HG03521 (cell line): ENCODE results near the gene WNT8A.
"Not testable (repeated sequence)": the region's sequence is repeated elsewhere in the genome, so short reads cannot be mapped to it uniquely, and the experiment has no call there.

Source experiments
- ATAC-seq: cut with Tn5 transposase; IDR thresholded peaks from one replicate; pipeline ENCODE4 v1.9.1; 2021; ENCODE audit warnings: mild to moderate bottlenecking, moderate library complexity; ENCODE audit not compliant: unreplicated experiment

Gene WNT8A

DNA sequence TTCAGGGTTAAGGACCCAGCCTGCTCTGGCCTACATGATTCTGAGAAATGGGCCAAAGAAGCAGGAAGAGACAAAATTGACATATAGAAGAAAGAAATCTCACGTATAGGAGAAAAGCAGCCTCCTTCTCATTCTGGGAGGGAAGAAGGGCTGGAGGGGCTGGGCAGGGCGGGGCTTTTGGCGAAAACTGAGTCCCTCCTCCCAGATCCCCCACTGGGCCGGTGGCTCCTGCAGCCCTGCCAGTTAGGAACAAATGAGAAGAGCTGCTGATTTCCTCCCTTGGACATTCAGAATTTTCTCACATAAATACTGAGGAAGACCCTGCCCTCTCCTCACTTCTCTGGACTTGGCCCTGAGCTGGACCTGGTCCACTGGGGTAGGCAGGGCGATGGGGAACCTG, at the start of gene WNT8A:
TSS of gene WNT8A (plus strand) at position 332 of the 400 bp plus-strand sequence. CDS start 95 bp downstream, outside the sequence.
- ATAC-seq = no peak

DNA sequence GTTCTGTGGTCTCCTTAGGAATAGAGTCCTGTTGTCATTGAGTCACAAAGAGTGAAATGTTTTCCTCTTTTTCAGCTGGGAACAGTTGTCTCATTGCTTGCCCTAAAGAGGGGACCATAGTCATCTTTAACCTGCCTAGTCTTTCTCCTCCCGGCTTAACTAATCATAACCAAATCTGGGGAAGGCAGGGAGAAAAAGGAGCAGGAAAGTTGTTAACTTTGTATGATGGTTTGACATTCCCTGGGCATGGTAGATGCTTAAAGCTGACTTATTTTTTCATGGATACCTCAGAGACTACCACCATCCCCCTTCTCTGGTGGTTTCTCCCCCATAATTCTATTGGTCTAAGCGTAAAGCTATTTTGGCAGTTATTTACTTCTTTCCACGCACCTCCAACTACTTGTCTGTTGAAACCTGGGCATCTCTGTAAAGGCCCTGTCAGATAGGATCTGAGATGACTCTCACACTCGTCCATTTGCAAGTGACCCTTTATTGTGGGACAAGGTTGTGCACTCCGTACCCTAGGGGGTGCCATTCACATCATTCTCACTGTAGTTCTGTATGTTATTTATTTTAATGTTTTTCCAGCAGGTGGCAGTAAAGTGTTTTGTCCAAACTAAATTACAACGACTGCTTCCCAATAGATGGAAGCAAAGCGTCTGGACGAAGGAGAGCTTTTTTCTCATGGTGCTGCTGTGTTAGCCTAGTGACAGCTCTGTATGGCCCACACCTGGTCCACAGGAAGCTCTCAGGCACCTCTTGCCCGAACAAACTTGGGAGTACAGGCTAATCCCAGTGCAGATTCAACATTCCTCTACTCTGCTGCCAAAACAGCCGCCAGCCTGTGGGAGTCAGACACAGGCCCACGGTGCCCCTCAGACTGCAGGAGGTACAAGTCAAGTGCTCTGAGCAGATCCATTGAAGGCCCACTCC, 48.0 kb upstream of the WNT8A start:
- peak; percentile 27 for ATAC-seq

- no peak for ATAC-seq
These were observed 46.6 kb upstream of the WNT8A start for GRCh38 chr5:138037271-138037670.

GRCh38 chr5:138037907-138038633, 45.8 kb upstream of the WNT8A start:
- no peak for ATAC-seq

DNA sequence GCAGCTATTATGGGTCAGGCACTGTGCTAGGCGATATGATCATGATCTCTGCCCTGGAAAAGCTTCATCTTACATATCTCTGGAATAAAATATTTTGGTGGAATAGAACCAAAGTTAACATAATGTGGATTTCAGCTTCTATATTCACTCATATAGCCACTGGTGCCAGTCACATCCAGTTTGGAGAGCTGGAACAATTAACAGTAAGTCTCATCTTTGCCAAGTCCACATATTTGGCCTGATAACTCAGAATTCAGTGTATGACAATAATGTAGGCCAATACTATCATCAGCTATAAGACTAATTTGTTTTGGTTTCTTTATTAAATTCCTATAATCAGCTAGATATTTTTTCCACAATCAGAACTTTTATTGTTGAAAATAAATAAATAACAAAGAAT, 45.0 kb upstream of the WNT8A start:
- no peak for ATAC-seq

GRCh38 chr5:138045283-138045682, 38.5 kb upstream of the WNT8A start:
- ATAC-seq = not testable (repeated sequence)

DNA sequence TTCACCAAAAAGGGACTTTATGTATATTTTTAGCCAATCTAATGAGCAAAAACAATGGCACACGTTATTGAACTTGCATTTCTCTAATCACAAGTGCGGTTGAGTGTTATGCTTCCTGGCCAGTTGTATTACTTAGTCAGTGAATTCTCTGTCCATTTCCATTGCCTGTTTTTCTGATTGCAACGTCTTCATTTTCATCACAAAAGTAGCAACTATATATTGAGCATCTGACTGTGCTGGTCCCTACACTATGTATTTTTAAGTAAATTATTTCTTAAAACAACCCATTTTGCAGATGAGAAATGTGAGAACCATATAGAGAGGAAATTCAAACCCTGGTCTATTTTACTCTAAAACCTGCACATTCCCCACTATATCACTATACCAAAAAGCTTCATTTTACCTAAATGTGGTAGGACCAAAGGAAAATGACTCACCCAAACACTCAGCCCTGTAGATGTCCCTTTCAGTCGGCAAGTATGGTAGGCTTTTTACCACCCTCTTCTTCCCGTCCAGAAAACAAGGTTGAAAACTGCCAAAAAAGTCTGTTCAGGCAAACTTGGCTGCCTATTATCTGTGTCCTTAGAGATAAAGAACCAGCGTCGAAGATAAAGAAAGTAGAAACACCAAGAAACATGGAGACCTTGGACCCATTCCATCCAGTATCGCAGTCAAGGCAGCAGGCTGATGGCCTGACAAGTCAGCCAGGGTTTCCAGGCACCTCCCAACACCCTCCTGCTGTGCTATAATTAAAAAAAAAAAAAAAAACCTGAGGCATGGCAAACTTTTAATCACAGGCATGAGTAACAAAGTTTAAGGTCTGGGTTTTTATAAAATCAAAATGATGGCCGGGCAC, 32.2 kb upstream of the WNT8A start:
- ATAC-seq = no peak

GRCh38 chr5:138052718-138053117, 31.1 kb upstream of the WNT8A start:
- not testable (repeated sequence) for ATAC-seq

GRCh38 chr5:138053554-138053953, 30.3 kb upstream of the WNT8A start:
- ATAC-seq = no peak

- no peak for ATAC-seq
These were observed 29.6 kb upstream of the WNT8A start for GRCh38 chr5:138054206-138054605.

DNA sequence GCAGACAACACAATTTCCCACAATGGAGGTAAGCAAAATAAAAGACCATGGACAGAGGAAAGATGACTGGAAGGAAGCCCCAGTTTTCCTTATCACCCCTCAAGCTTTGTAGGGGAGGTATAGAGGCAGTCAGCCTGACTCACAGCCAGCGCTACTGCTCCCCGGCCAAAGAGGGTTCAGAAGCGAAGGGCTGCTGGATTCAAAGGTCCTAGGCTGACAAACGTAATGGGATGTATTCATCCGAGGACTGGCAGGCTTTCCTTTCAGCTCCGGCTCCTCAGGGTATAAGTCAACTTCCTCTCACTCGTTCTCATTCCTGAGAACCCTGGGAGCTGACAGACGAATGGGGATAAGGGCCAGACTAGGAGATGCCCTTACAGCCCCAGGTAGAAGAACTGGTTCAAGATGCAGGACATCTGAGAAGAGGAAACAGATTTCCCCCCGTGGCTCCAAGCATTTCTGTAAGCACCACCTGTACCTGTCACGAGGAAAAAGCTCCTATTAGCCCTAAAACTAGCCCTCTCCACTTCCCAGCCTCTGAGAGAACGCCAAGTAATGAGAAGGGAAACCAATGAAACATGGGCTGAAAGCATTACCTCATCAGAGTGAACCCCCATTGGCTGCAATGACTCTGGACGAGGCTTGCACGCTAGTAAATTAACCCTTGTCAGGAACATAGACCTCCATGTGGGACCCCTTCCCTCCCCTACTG, 28.8 kb upstream of the WNT8A start:
- no peak for ATAC-seq

GRCh38 chr5:138064526-138064925, 19.3 kb upstream of the WNT8A start:
- no peak for ATAC-seq

GRCh38 chr5:138065102-138065501, 18.7 kb upstream of the WNT8A start:
- ATAC-seq = no peak

DNA sequence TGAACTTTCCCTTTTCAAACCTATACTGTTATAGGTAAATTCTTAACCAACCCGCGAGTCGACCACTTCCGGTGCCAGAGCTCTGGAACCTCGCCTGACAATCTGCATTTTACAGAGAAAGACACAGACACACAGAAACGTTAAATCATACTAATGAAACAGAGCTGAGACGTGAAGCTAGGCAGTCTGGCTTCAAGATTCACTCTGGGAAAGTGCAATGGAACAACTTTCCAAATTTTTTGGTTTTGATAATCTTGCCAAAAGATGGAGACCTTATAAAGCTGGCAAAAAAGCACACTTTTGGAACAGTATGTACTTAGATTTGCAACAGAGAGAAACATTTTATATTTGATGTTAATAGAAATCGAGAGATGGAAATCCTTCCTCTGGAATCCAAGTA, 15.9 kb upstream of the WNT8A start:
- ATAC-seq = no peak

DNA sequence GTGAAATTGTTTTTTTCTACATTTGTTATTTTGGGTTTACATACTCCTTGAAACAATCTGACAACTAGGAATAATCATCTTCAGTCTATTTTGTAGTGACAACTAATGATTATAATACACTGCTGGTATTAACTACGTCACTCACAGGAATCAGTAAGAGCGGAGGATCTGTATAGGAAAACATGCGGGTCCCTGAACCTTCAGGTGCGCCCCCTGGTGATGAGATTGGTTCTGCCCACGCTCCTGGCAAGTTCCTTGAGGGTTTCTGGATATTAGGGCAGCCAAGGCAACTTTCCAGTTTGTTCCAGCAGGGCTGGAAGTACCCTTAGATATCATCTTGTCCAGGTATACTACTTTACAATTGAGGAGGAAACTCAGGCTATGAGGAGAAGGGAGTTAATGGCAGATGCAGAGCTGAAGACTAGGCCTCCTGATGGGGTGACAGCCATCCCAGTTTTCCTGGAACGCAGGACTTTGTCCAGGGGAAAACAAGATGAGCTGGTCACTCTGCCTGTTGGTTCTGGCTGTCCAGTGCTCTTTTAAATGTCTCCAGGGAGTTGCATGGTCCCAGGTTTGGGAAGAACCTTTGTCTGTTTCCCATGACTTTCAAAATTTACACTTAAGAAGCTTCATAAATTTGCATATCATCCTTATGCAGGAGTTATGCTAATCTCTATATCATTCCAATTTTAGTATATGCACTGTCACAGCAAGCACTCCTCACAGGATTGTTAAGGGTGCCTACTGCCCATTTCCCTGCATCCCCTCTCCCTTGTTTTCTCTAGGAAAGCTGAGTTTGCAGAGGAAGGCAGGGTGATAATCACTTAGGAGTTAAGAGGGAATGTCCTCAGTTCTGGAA, 14.9 kb upstream of the WNT8A start:
- peak; percentile 48 for ATAC-seq

GRCh38 chr5:138070026-138070425, 13.8 kb upstream of the WNT8A start:
- ATAC-seq = not testable (repeated sequence)

GRCh38 chr5:138077064-138077696, 6.7 kb upstream of the WNT8A start:
- ATAC-seq = no peak

DNA sequence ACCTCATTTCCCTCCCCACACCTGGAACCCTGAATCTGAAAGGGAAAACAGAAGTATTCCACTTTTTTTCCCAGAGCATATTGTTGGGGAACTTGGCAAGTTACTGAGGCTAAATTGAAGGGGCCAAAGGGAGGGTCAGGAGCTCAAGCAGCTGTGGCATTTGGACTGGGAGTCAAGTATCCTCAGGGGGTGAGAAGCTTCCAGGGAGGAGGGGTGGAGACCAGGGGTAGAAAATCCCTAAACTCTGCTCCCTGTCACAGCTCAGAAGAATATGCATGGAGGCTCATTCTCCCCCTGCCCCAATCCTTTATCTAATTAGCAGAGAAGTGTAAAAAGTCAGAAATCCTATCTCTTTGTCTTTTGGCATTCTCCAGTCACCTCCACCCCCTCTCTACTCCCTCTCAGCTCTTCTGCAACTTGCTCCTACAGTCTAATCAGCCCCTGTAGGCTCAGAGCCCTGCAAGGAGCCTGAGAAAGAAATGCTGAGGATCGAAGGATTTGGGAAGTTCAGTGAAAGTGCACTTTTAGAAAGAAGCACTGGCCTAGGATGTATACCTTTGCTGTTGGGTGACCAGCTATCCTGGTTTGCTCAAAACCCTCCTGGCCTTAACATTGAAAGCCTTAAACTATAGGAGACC, 5.7 kb upstream of the WNT8A start:
- no peak for ATAC-seq

DNA sequence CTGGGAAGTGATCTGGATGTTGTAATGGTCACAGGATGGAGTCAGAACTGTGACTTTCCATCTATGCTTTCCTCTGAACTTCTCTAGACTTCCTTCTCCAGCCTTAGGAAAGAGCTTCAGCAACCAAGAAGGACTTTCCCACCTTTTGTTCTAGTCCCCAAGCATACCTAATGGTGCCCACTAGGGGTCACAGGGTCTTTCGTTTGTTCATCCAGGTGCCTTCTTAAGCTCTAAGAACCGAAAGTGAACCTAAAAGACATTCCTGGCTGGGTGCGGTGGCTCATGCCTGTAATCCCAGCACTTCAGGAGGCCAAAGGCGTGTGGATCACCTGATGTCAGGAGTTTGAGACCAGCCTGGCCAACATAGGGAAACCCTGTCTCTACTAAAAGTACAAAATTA, 1.8 kb upstream of the WNT8A start:
- no peak for ATAC-seq
